GM12878 (cell line): ENCODE data around the gene RP2. TPM values are rescaled to one million over a fixed set of nuclear protein-coding genes. Genes with fewer than 3 reads are reported as not detected.
A peak's percentile ranks its signal among the peaks of the same experiment; 100 is the strongest.

ENCODE experiments used
- ATAC-seq: fragments of 200-7000 bp; cut with Tn5 transposase; 3 replicates; pipeline ENCODE4 v1.9.1; 2020; ENCODE audit warnings: mild to moderate bottlenecking, moderate library complexity
- BruUV-seq: library from RNA; stranded (reverse); fragments of 400-500 nt; replicated peaks from 2 replicates; lab custom pipeline; 2021; lab: Mats Ljungman, UMichigan
- CTCF ChIA-PET: fragments of 300-600 bp; sonication (Branson Sonifier 250); formaldehyde crosslinking; extraction: SDS; loops from one replicate; lab custom pipeline; 2021; ENCODE audit warnings: inconsistent platforms; lab: Yijun Ruan, JAX
- POLR2A ChIA-PET: fragments of 350-600 bp; formaldehyde crosslinking; extraction: SDS; loops from one replicate; lab custom pipeline; 2021; ENCODE audit warnings: inconsistent platforms; lab: Charles Lee
- RAD21 ChIA-PET: fragments of 300-600 bp; sonication (Branson Sonifier 250); formaldehyde crosslinking; loops from one replicate; lab custom pipeline; 2023; ENCODE audit warnings: antibody characterized with exemption; ENCODE audit not compliant: unreplicated experiment; lab: Charles Lee
- SMC1A ChIA-PET: fragments of 300-600 bp; sonication (Branson Sonifier 250); formaldehyde crosslinking; loops from one replicate; lab custom pipeline; 2023; ENCODE audit not compliant: unreplicated experiment, uncharacterized antibody; lab: Charles Lee
- DNase-seq: peaks from one replicate; pipeline ENCODE4 v3.0.0-alpha.2; 2011; ENCODE audit warnings: low read depth, low spot score
- FAIRE-seq: peaks from 3 replicates; lab custom pipeline; 2011; peaks lifted over from hg19 to GRCh38; lab: Jason Lieb, UNC
- H2AFZ ChIP-seq: 2 replicates; pipeline ENCODE4 v1.6.0; 2011; ENCODE audit warnings: low read depth, low read length, control low read depth; ENCODE audit not compliant: control insufficient read depth
- H3K27ac ChIP-seq: 2 replicates; pipeline ENCODE4 v1.5.1; 2011; ENCODE audit warnings: control low read depth; ENCODE audit not compliant: control insufficient read depth, insufficient read depth
- H3K27me3 ChIP-seq, 2 experiments: replicated peaks in 1 of 2; 2 replicates each; pipeline versions ENCODE4 v1.6.0 to v1.6.1; 2011; ENCODE audit warnings: low read length in 1 of 2; ENCODE audit not compliant: control insufficient read depth in 2 of 2, insufficient read depth in 2 of 2
- H3K36me3 ChIP-seq, 2 experiments: 2 replicates each; pipeline ENCODE4 v1.5.1; 2011; ENCODE audit warnings: low read length in 1 of 2; ENCODE audit not compliant: control insufficient read depth in 2 of 2, insufficient read depth in 2 of 2
- H3K4me1 ChIP-seq: 2 replicates; pipeline ENCODE4 v1.6.1; 2011; ENCODE audit warnings: mild to moderate bottlenecking, low read length, moderate library complexity, mixed read lengths; ENCODE audit not compliant: control insufficient read depth, insufficient read depth
- H3K4me2 ChIP-seq: 2 replicates; pipeline ENCODE4 v1.6.0; 2011; ENCODE audit warnings: control low read depth; ENCODE audit not compliant: control insufficient read depth, insufficient read depth
- H3K4me3 ChIP-seq: fragments of 200-600 bp; sonication (generic); 2 replicates; pipeline ENCODE4 v1.5.1; 2016
- H3K79me2 ChIP-seq: 2 replicates; pipeline ENCODE4 v1.6.0; 2011; ENCODE audit warnings: low read length; ENCODE audit not compliant: control insufficient read depth, insufficient read depth
- H3K9ac ChIP-seq: 2 replicates; pipeline ENCODE4 v1.8.0; 2011; ENCODE audit warnings: low read length, control low read depth, mixed read lengths; ENCODE audit not compliant: control insufficient read depth, insufficient read depth
- H3K9me3 ChIP-seq: replicated peaks from 3 replicates; pipeline ENCODE4 v1.5.1; 2011; ENCODE audit warnings: mild to moderate bottlenecking, low read length; ENCODE audit not compliant: control insufficient read depth, insufficient read depth
- H4K20me1 ChIP-seq: 2 replicates; pipeline ENCODE4 v1.6.0; 2011; ENCODE audit not compliant: control insufficient read depth, insufficient read depth
- ATF3 ChIP-seq: IDR thresholded peaks from 2 replicates; pipeline ENCODE4 v1.6.1; 2011; ENCODE audit warnings: low read depth, mild to moderate bottlenecking, low read length, moderate library complexity, borderline replicate concordance; ENCODE audit errors: extremely low read depth
- BMI1 ChIP-seq: fragments of 450-650 bp; IDR thresholded peaks from 2 replicates; pipeline ENCODE4 v1.6.1; 2016; ENCODE audit warnings: mild to moderate bottlenecking, moderate library complexity, borderline replicate concordance
- EZH2 ChIP-seq: IDR thresholded peaks from 2 replicates; pipeline ENCODE4 v1.6.1; 2012; ENCODE audit warnings: low read depth, mild to moderate bottlenecking, control low read depth, inconsistent platforms, low read length, borderline replicate concordance; ENCODE audit not compliant: control insufficient read depth
- HDAC6 ChIP-seq: fragments of 200-600 bp; sonication (generic); IDR thresholded peaks from one replicate; pipeline ENCODE4 v1.8.0; 2017; ENCODE audit warnings: antibody characterized with exemption; ENCODE audit not compliant: unreplicated experiment
- NRF1 ChIP-seq: conservative IDR thresholded peaks from 2 replicates; pipeline ENCODE4 v1.6.1; 2011; ENCODE audit warnings: mild to moderate bottlenecking, low read depth, low read length, improper control_type of control experiment
- SKIL ChIP-seq: fragments of 450-650 bp; IDR thresholded peaks from 2 replicates; pipeline ENCODE4 v1.6.1; 2017; ENCODE audit warnings: mild to moderate bottlenecking, low read depth, inconsistent platforms; ENCODE audit not compliant: poor library complexity, severe bottlenecking
- SREBF2 ChIP-seq: IDR thresholded peaks from 2 replicates; pipeline ENCODE4 v1.6.1; 2012; ENCODE audit warnings: mild to moderate bottlenecking, low read length
- TCF12 ChIP-seq: IDR thresholded peaks from 2 replicates; pipeline ENCODE4 v1.6.1; 2011; ENCODE audit warnings: low read depth, mild to moderate bottlenecking, low read length
- WGBS: methylation state at CpG from one replicate; pipeline ENCODE4 v1.1.6; 2016; ENCODE audit warnings: low lambda C conversion rate; ENCODE audit not compliant: insufficient replicate concordance, insufficient coverage; ENCODE audit errors: missing lambda C conversion rate; 5-methylcytosine and 5-hydroxymethylcytosine counted together
- in situ Hi-C: fragments of 300-500 bp; cut with MboI; formaldehyde crosslinking; loops from 9 replicates; pipeline ENCODE4 v1.14.3; 2018; ENCODE audit warnings: mixed read lengths
- intact Hi-C: fragments of 100-400 bp; cut with micrococcal nuclease; formaldehyde crosslinking; loops from one replicate; pipeline ENCODE4 v1.14.2; 2022; ENCODE audit not compliant: unreplicated experiment
- polyA plus RNA-seq, 11 experiments: library from polyadenylated mRNA; depleted of rRNA in 4 of 11; unstranded in 6 of 11; stranded (reverse) in 5 of 11; fragments of >200 nt; fragmentation: Nextera tagmentation in 4 of 11; fragmentation: Illumina TruSeq in 1 of 11; extraction: Ambion mirVana in 4 of 11; extraction: Trizol in 1 of 11; gene quantifications; 1 replicate in 1 of 11; 2 replicates in 10 of 11; pipeline versions ENCODE4 v1.2.1 to v1.2.3, GENCODE V29; 2011 to 2016; ENCODE audit warnings: inconsistent platforms in 2 of 11, missing spikeins in 2 of 11, low read depth in 1 of 11
- total RNA-seq, 4 experiments: library from RNA; depleted of rRNA in 3 of 4; stranded (reverse); fragments of >200 nt in 3 of 4; fragmentation: Illumina TruSeq in 1 of 4; extraction: Trizol in 1 of 4; gene quantifications; 2 replicates each; pipeline versions ENCODE4 v1.2.1 to v1.2.3, GENCODE V29; 2013 to 2021

RP2 gene
- total and polyA plus RNA-seq, 10 of the 15 experiments (the other 5 are each of a cell fraction or from before 2014, with no cell fraction given): 3.5 to 11.0 (median 5.7) TPM

- no peaks in the 10 kb centered on the region; a peak in 2 of 4 replicates for H3K27me3 ChIP-seq
- H3K4me2 ChIP-seq: no peak overlapping the region
- ChIA-PET POLR2A (no interaction called here), SMC1A (interaction anchor here (1.1 kb wide), 1 partner anchor 10 kb away, joined by 3 read pairs; no protein-coding TSS in a partner anchor)
- H3K4me3 ChIP-seq: no peak overlapping the region
- H3K36me3 ChIP-seq: no peaks in the 10 kb centered on the region
- intact Hi-C loops: no loop called here
- ATAC-seq: no peak
- peak; percentile 38 for FAIRE-seq
- BruUV-seq: no TSS peak
- peaks cover 5% of the 10 kb centered on the region; the same call in 2 of the 3 replicates for H3K9me3 ChIP-seq
- in situ Hi-C loops: no loop called here
- 28% methylated on average over 4 of the region's 4 CpGs for WGBS
- no peak for TF ChIP-seq ATF3
- TF ChIP-seq TCF12: no peak
- TF ChIP-seq, all 136 proteins: peak for 0
- ChIA-PET CTCF (no interaction called here), RAD21 (no interaction called here)
- no peak for DNase-seq
- Histone ChIP-seq H2AFZ (no peak overlapping the region), H3K4me1 (no peaks in the 10 kb centered on the region), H3K27ac (no peak overlapping the region), H3K9ac (no peak overlapping the region), H3K79me2 (no peaks in the 10 kb centered on the region), H4K20me1 (no peaks in the 10 kb centered on the region)
Measured at GRCh38 chrX:46920235-46920634, 83.4 kb downstream of the RP2 start.

GRCh38 chrX:46922611-46923010, 85.8 kb downstream of the RP2 start:
- BruUV-seq: no TSS peak
- no peak overlapping the region for H2AFZ ChIP-seq
- H3K9me3 ChIP-seq: peaks cover 5% of the 10 kb centered on the region; the same call in 2 of the 3 replicates
- 16% methylated on average over 1 of the region's 1 CpG for WGBS
- no peaks in the 10 kb centered on the region; a peak in 1 of 4 replicates for H3K27me3 ChIP-seq
- no peak overlapping the region for H3K27ac ChIP-seq
- H3K79me2 ChIP-seq: no peaks in the 10 kb centered on the region
- no peak overlapping the region for H3K4me2 ChIP-seq
- ChIA-PET CTCF (no interaction called here), POLR2A (no interaction called here), SMC1A (interaction anchor here (0.6 kb wide), 1 partner anchor 20 kb away, joined by 3 read pairs; no protein-coding TSS in a partner anchor), RAD21 (no interaction called here)
- H4K20me1 ChIP-seq: no peaks in the 10 kb centered on the region
- DNase-seq: no peak
- H3K4me3 ChIP-seq: no peak overlapping the region
- TF ChIP-seq EZH2 (no peak), SKIL (no peak), NRF1 (no peak), BMI1 (no peak), SREBF2 (no peak), HDAC6 (no peak)
- ATAC-seq: no peak
- intact Hi-C loops: no loop called here
- no peaks in the 10 kb centered on the region for H3K36me3 ChIP-seq
- FAIRE-seq: no peak
- in situ Hi-C loops: no loop called here
- H3K4me1 ChIP-seq: no peaks in the 10 kb centered on the region
- no peak overlapping the region for H3K9ac ChIP-seq
